ENCODE measurements around the gene LILRA5.
"Not testable (repeated sequence)": the region's sequence is repeated elsewhere in the genome, so short reads cannot be mapped to it uniquely, and the experiment has no call there.

GRCh38 chr19:54280025-54280424, 32.9 kb downstream of the LILRA5 start:
- TF ChIP-seq SP1 (IDR thresholded peaks at IDR 0.05; ENCODE audit: low read depth, low read length); POLR2A (IDR thresholded peaks at IDR 0.05; ENCODE audit: low read depth, low read length); TCF12 (IDR thresholded peaks at IDR 0.05; ENCODE audit: low read depth, low read length); SREBF1 (IDR thresholded peaks at IDR 0.05; ENCODE audit: low read length); POLR2AphosphoS5 (IDR thresholded peaks at IDR 0.05; ENCODE audit: low read length); HDAC6 (IDR thresholded peaks at IDR 0.05; ENCODE audit: unreplicated experiment): not testable (repeated sequence)
- TF ChIP-seq, protein P1, sequence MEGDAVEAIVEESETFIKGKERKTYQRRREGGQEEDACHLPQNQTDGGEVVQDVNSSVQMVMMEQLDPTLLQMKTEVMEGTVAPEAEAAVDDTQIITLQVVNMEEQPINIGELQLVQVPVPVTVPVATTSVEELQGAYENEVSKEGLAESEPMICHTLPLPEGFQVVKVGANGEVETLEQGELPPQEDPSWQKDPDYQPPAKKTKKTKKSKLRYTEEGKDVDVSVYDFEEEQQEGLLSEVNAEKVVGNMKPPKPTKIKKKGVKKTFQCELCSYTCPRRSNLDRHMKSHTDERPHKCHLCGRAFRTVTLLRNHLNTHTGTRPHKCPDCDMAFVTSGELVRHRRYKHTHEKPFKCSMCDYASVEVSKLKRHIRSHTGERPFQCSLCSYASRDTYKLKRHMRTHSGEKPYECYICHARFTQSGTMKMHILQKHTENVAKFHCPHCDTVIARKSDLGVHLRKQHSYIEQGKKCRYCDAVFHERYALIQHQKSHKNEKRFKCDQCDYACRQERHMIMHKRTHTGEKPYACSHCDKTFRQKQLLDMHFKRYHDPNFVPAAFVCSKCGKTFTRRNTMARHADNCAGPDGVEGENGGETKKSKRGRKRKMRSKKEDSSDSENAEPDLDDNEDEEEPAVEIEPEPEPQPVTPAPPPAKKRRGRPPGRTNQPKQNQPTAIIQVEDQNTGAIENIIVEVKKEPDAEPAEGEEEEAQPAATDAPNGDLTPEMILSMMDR (IDR thresholded peaks at IDR 0.05 in 2 of 3, conservative IDR thresholded peaks at IDR 0.05 in 1 of 3; ENCODE audit: control insufficient read depth in 2 of 3, extremely low read depth in 1 of 3, insufficient read depth in 1 of 3, low read depth in 3 of 3, low read length in 3 of 3): not testable (repeated sequence)
- TF ChIP-seq, protein P2, sequence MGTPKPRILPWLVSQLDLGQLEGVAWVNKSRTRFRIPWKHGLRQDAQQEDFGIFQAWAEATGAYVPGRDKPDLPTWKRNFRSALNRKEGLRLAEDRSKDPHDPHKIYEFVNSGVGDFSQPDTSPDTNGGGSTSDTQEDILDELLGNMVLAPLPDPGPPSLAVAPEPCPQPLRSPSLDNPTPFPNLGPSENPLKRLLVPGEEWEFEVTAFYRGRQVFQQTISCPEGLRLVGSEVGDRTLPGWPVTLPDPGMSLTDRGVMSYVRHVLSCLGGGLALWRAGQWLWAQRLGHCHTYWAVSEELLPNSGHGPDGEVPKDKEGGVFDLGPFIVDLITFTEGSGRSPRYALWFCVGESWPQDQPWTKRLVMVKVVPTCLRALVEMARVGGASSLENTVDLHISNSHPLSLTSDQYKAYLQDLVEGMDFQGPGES (IDR thresholded peaks at IDR 0.05): not testable (repeated sequence)
- TF ChIP-seq, protein P3, sequence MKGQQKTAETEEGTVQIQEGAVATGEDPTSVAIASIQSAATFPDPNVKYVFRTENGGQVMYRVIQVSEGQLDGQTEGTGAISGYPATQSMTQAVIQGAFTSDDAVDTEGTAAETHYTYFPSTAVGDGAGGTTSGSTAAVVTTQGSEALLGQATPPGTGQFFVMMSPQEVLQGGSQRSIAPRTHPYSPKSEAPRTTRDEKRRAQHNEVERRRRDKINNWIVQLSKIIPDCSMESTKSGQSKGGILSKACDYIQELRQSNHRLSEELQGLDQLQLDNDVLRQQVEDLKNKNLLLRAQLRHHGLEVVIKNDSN (IDR thresholded peaks at IDR 0.05; ENCODE audit: borderline replicate concordance, extremely low read length, insufficient read depth, low read depth, low read length): not testable (repeated sequence)
